Ascending aorta (tissue), 2 donors: ENCODE data around the gene IRF2BP1. TPM values are rescaled to one million over a fixed set of nuclear protein-coding genes. Genes with fewer than 3 reads are reported as not detected.
A peak's percentile ranks its signal among the peaks of the same experiment; 100 is the strongest.

Source experiments
- DNase-seq, 2 donors: peaks; one replicate each; pipeline ENCODE4 v3.0.0-alpha.2; 2019; ENCODE audit warnings: low spot score in 2 of 2
- H3K27ac ChIP-seq, 2 donors: fragments of 200-600 bp; sonication (generic); one replicate each; pipeline ENCODE4 v1.5.1; 2016 to 2017; ENCODE audit warnings: mild to moderate bottlenecking in 1 of 2
- H3K27me3 ChIP-seq: fragments of 200-600 bp; sonication (generic); one replicate; pipeline ENCODE4 v1.5.1; 2017
- H3K36me3 ChIP-seq, 2 donors: fragments of 200-600 bp; sonication (generic); one replicate each; pipeline ENCODE4 v1.5.1; 2016
- H3K4me1 ChIP-seq, 2 donors: fragments of 200-600 bp; sonication (generic); one replicate each; pipeline ENCODE4 v1.5.1; 2016 to 2017; ENCODE audit warnings: mild to moderate bottlenecking in 1 of 2
- H3K4me3 ChIP-seq, 2 donors: fragments of 200-600 bp; sonication (generic); one replicate each; pipeline ENCODE4 v1.5.1; 2016 to 2017; ENCODE audit warnings: mild to moderate bottlenecking in 1 of 2
- H3K9me3 ChIP-seq, 2 donors: fragments of 200-600 bp; sonication (generic); one replicate each; pipeline ENCODE4 v1.5.1; 2016
- CTCF ChIP-seq, 3 experiments: fragments of 200-600 bp in 2 of 3; fragments of 450-650 bp in 1 of 3; sonication (generic) in 2 of 3; IDR thresholded peaks; one replicate each; pipeline ENCODE4 v1.5.1; 2016 to 2019; ENCODE audit warnings: antibody characterized with exemption in 3 of 3, mild to moderate bottlenecking in 1 of 3, moderate library complexity in 1 of 3
- intact Hi-C: fragments of 100-400 bp; cut with DNase I; formaldehyde crosslinking; loops from one replicate; pipeline ENCODE4 v1.15.1; 2023
- total RNA-seq: library from RNA; depleted of rRNA; stranded (reverse); fragments of >200 nt; gene quantifications from one replicate; pipeline ENCODE4 v1.1.0, GENCODE V29; 2016

Gene IRF2BP1
- total RNA-seq, 1 donor from 2014 or later: 45.7 TPM

GRCh38 chr19:45929247-45929646 is 43.3 kb upstream of the IRF2BP1 start:
- intact Hi-C loops: no loop called here
- DNase-seq: no peak
- no peak for TF ChIP-seq CTCF (IDR thresholded peaks at IDR 0.05)
- H3K36me3 ChIP-seq: no peaks in the 10 kb centered on the region
- peaks cover 0 to 3% of the 10 kb centered on the region in 2 donors for H3K4me1 ChIP-seq
- no peaks in the 10 kb centered on the region for H3K27me3 ChIP-seq
- no peak overlapping the region for H3K4me3 ChIP-seq
- H3K27ac ChIP-seq: no peak overlapping the region
- H3K9me3 ChIP-seq: no peaks in the 10 kb centered on the region

- TF ChIP-seq CTCF (IDR thresholded peaks at IDR 0.05): peak in 1 of 3 experiments; percentile 8
- intact Hi-C loops: loop anchor here (1.0 to 2.0 kb wide), 2 partner anchors 25 to 65 kb away; partner anchors contain the start of genes MYPOP and SYMPK
- Histone ChIP-seq H3K27ac (no peak overlapping the region), H3K9me3 (no peaks in the 10 kb centered on the region), H3K27me3 (no peaks in the 10 kb centered on the region), H3K36me3 (no peaks in the 10 kb centered on the region), H3K4me3 (no peak overlapping the region), H3K4me1 (peaks cover 0 to 3% of the 10 kb centered on the region in 2 donors)
- DNase-seq: peak; percentile 34 to 91
These were observed 41.8 kb upstream of the IRF2BP1 start for GRCh38 chr19:45927565-45928261.

- Histone ChIP-seq H3K27me3 (no peaks in the 10 kb centered on the region), H3K27ac (no peak overlapping the region), H3K4me3 (no peak overlapping the region), H3K4me1 (peaks cover 0 to 3% of the 10 kb centered on the region in 2 donors), H3K9me3 (no peaks in the 10 kb centered on the region), H3K36me3 (no peaks in the 10 kb centered on the region)
- no peak for TF ChIP-seq CTCF (IDR thresholded peaks at IDR 0.05)
- intact Hi-C loops: no loop called here
- no peak for DNase-seq
These were observed 39.0 kb upstream of the IRF2BP1 start for GRCh38 chr19:45924891-45925447.

- Histone ChIP-seq H3K27ac (no peak overlapping the region), H3K4me1 (no peaks in the 10 kb centered on the region), H3K36me3 (no peaks in the 10 kb centered on the region), H3K9me3 (no peaks in the 10 kb centered on the region), H3K4me3 (no peak overlapping the region), H3K27me3 (no peaks in the 10 kb centered on the region)
- no peak for DNase-seq
- intact Hi-C loops: no loop called here
- TF ChIP-seq CTCF (IDR thresholded peaks at IDR 0.05): no peak
These were observed 36.3 kb upstream of the IRF2BP1 start for GRCh38 chr19:45922281-45922680.

GRCh38 chr19:45920458-45920857 is 34.5 kb upstream of the IRF2BP1 start:
- intact Hi-C loops: no loop called here
- no peak for DNase-seq

More at GRCh38 chr19:45920458-45920857, 34.5 kb upstream of the IRF2BP1 start:
- no peak overlapping the region for H3K27ac ChIP-seq
- no peaks in the 10 kb centered on the region for H3K9me3 ChIP-seq
- no peaks in the 10 kb centered on the region for H3K4me1 ChIP-seq
- H3K4me3 ChIP-seq: no peak overlapping the region
- no peaks in the 10 kb centered on the region for H3K27me3 ChIP-seq
- no peak for TF ChIP-seq CTCF (IDR thresholded peaks at IDR 0.05)
- H3K36me3 ChIP-seq: no peaks in the 10 kb centered on the region
